ENCODE measurements around the gene INO80B.

The INO80B gene

GRCh38 chr2:74444498-74445318, 10.2 kb upstream of the INO80B start:
- TF ChIP-seq ZFX (IDR thresholded peaks at IDR 0.05; ENCODE audit: borderline replicate concordance) (no peak), CTCF (IDR thresholded peaks at IDR 0.05) (no peak)
- H3K27ac ChIP-seq = no peak overlapping the region

DNA sequence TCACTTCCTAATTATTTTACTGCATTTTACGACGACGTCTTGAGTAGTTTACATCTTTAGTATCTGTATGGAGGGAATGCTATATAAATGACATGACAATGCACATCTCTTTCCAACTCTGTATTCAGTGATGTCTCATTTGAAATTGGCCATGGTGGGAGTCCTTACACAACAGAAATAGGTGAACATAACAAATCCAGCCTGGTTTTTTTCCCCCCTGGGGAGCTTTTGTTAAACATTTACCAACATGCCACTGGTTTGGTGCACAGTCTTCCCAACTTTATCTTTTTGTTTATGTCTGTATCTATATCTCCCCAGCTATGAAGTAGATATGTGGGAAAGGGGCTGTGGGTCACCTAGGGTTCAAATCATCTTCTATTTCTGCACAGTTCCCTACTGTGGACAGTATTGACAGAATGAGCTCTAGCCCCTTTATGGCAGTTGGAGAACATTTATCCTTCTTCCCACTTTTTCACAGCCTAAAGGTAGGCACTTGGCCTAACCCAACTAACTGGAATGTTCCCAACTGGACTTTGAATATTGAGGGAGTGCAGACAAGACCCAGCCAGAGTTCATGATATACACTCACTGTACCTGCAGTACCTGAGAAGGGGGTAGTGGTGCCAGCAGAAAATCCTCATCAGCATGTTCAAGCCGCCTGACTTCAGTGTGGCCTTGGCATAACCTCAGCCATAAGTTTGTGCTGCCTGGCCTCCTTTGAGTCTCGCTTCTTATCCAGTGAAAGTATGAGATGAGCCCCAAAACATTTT, 7.5 kb upstream of the INO80B start:
- H3K27ac ChIP-seq = no peak overlapping the region
- TF ChIP-seq CTCF (IDR thresholded peaks at IDR 0.05) (no peak), ZFX (IDR thresholded peaks at IDR 0.05; ENCODE audit: borderline replicate concordance) (no peak)

GRCh38 chr2:74448771-74449170, 6.1 kb upstream of the INO80B start:
- TF ChIP-seq ZFX (IDR thresholded peaks at IDR 0.05; ENCODE audit: borderline replicate concordance) (no peak), CTCF (IDR thresholded peaks at IDR 0.05) (no peak)
- H3K27ac ChIP-seq = no peak overlapping the region

DNA sequence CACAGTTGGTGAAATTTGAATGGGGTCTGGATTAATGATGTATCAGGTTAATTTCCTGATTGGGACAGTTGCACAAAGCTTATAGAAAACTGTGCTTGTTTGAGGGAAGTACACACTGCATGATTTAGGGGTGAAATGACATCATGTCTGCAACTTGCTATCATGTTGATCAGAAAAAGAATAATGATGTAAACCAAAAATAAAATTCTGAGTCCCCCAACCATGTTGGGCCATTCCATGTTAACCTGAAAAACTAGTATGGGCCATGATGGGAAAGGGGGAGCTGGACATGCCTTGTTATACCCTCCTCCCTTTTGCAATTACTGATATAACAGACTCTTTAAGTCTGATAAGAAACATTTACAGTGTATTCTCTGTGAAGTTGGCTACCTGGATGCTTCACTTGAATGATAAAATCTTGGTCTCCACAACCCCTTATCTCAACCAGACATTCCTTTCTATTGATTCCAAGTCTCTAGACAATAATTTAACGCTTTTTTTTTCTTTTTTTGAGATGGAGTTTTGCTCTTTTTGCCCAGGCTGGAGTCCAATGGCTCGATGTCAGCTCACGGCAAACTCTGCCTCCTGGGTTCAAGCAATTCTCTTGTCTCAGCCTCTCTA, 4.2 kb upstream of the INO80B start:
- H3K27ac ChIP-seq = no peak overlapping the region
- TF ChIP-seq ZFX (IDR thresholded peaks at IDR 0.05; ENCODE audit: borderline replicate concordance) (no peak), CTCF (IDR thresholded peaks at IDR 0.05) (no peak)

DNA sequence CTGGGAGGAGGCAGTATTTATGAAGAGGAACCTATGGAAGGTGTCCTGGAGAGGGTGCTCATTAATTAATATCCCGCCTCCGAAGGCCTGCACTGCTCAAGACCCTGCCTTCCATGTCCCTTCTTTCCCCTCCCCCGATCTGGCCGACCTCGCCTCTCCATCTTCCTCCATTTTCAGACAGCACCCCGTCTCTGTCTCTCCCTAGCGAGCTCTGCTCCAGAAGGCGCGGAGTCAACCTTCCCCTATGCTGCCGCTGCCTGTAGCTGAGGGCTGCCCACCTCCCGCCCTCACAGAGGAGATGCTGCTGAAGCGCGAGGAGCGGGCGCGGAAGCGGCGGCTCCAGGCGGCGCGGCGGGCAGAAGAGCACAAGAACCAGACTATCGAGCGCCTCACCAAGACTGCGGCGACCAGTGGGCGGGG, 2.3 kb downstream of the INO80B start:
- TF ChIP-seq ZFX (IDR thresholded peaks at IDR 0.05; ENCODE audit: borderline replicate concordance) = no peak
- TF ChIP-seq CTCF (IDR thresholded peaks at IDR 0.05) = 0 out of 2 replicates have a peak, but pooled peaks have one; percentile 8
- peak overlapping the region; percentile 98 for H3K27ac ChIP-seq

DNA sequence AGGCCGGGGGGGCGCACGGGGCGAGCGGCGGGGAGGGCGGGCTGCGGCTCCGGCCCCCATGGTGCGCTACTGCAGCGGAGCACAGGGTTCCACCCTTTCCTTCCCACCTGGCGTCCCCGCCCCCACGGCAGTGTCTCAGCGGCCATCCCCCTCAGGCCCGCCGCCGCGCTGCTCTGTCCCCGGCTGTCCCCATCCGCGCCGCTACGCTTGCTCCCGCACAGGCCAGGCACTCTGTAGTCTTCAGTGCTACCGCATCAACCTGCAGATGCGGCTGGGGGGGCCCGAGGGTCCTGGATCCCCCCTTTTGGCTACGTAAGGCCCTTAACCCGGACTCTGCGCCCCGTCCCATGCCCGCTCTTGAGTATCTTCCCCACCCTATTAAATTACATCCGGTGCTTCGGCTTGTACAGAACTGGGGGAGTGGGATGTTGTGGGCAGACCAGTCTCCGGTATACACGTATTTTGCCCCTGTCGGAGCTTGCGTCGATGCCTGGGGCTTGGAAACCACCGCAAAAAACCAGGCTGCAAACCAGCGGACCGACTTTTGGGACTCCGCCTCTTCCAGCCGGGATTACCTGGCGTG, 2.8 kb downstream of the INO80B start:
- peak overlapping the region; percentile 98 for H3K27ac ChIP-seq
- TF ChIP-seq CTCF (IDR thresholded peaks at IDR 0.05) (0 out of 2 replicates have a peak, but pooled peaks have one; percentile 1), ZFX (IDR thresholded peaks at IDR 0.05; ENCODE audit: borderline replicate concordance) (no peak)

Measured in 22Rv1 (cell line).